Measurements from ENCODE around the gene LNX1. TPM values are rescaled to one million over a fixed set of nuclear protein-coding genes. Genes with fewer than 3 reads are reported as not detected.

LNX1 gene
- total and polyA plus RNA-seq, 2 donors (not counting 3 experiments of a cell fraction or from before 2014, with no cell fraction given), result 0.72 to 1.3 TPM

- H3K79me2 ChIP-seq (ENCODE audit: control insufficient read depth, insufficient read depth, low read length), result no peaks in the 10 kb centered on the region
- H3K36me3 ChIP-seq (ENCODE audit: control insufficient read depth in 2 of 2, extremely low read depth in 1 of 2, insufficient read depth in 2 of 2, low read length in 2 of 2), result no peaks in the 10 kb centered on the region
- FAIRE-seq, result no peak
- no peak overlapping the region for H2AFZ ChIP-seq (ENCODE audit: low read depth, low read length)
- no peaks in the 10 kb centered on the region for H3K9me1 ChIP-seq (replicated peaks; ENCODE audit: control insufficient read depth, extremely low read depth, insufficient read depth, low read length)
- H3K9me3 ChIP-seq (replicated peaks; ENCODE audit: control insufficient read depth, insufficient read depth, low read length), result no peaks in the 10 kb centered on the region
- ChIA-PET CTCF (no interaction called here), POLR2A (no interaction called here)
- H4K20me1 ChIP-seq (replicated peaks; ENCODE audit: control insufficient read depth, extremely low read depth, insufficient read depth, low read length), result no peaks in the 10 kb centered on the region
- dilution Hi-C loops (cut with MboI; ENCODE audit: extremely low pct_ligation_motif_present, low sequenced_read_pairs) (no loop called here), intact Hi-C loops (cut with micrococcal nuclease) (loop anchor here (5.0 kb wide), 1 partner anchor 411 kb away; no protein-coding TSS in a partner anchor)
- no peaks in the 10 kb centered on the region for H3K27me3 ChIP-seq (ENCODE audit: control insufficient read depth in 2 of 2, insufficient read depth in 2 of 2, low read length in 2 of 2)
- no peak overlapping the region for H3K4me2 ChIP-seq (ENCODE audit: insufficient read depth, low read length)
- no peak for TF ChIP-seq FOS (IDR thresholded peaks at IDR 0.05; ENCODE audit: borderline replicate concordance, insufficient read depth, low read length)
- TF ChIP-seq GATA2 (IDR thresholded peaks at IDR 0.05; ENCODE audit: insufficient read depth, insufficient read length, low read depth, low read length), result no peak
- TF ChIP-seq POLR2A (IDR thresholded peaks at IDR 0.05; ENCODE audit: low read depth, low read length), result no peak
- TF ChIP-seq JUN (IDR thresholded peaks at IDR 0.05; ENCODE audit: borderline replicate concordance, insufficient read depth, insufficient read length, low read depth), result no peak
- TF ChIP-seq CTCF (IDR thresholded peaks at IDR 0.05; ENCODE audit: extremely low read depth in 1 of 2, insufficient read depth in 1 of 2, low read depth in 1 of 2, low read length in 2 of 2), result no peak
- TF ChIP-seq EZH2 (IDR thresholded peaks at IDR 0.05; ENCODE audit: borderline replicate concordance, low read depth, low read length, severe bottlenecking), result no peak
- TF ChIP-seq MAX (IDR thresholded peaks at IDR 0.05; ENCODE audit: insufficient read depth, insufficient read length), result no peak
- TF ChIP-seq MYC (IDR thresholded peaks at IDR 0.05; ENCODE audit: low read depth, low read length), result no peak
- no peak for TF ChIP-seq POLR2AphosphoS5 (IDR thresholded peaks at IDR 0.05; ENCODE audit: insufficient read depth, low read depth, low read length)
- H3K9ac ChIP-seq (replicated peaks; ENCODE audit: extremely low read depth, insufficient read depth, low read length), result no peak overlapping the region
- no peak overlapping the region for H3K4me3 ChIP-seq (replicated peaks in 1 of 3; ENCODE audit: insufficient read depth in 1 of 3, low read depth in 1 of 3, low read length in 3 of 3)
- H3K4me1 ChIP-seq (ENCODE audit: control insufficient read depth, extremely low read depth, insufficient read depth, low read length), result no peaks in the 10 kb centered on the region
- no peak overlapping the region for H3K27ac ChIP-seq (ENCODE audit: insufficient read depth, low read depth, low read length)
- no TSS peak for BruUV-seq (replicated peaks)
- no peak for DNase-seq (ENCODE audit: low read depth, low spot score)
Observed at GRCh38 chr4:53608242-53608641, 17.0 kb upstream of the LNX1 start.

All from endothelial cell of umbilical vein (primary cell).